ENCODE measurements around the gene PLEKHB2. TPM values are rescaled to one million over a fixed set of nuclear protein-coding genes. Genes with fewer than 3 reads are reported as not detected.

The PLEKHB2 gene
- total and polyA plus RNA-seq, 2 of the 8 experiments (the other 6 are each of a cell fraction or from before 2014, with no cell fraction given): 42.4 to 54.8 TPM

DNA sequence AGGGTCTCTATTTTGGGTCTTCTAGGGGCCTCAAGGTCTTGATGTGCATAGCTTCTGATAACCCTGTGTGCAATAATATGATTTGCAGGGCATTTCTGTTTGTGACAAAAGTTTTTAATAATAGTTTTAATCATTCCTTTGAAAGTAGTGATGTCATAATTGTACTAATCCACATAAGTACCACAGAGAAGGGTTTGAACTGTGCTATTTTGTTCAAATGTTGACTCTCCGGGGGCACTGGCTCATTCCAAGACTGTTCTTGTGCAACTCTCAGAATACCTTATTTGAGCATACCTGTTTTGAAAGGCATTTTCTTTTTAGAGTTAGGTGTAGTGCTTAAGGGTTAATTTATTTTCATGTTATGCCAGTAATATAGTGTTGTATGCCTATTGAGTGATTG, 41.6 kb downstream of the PLEKHB2 start:
- POLR2A ChIA-PET (ENCODE audit: partially characterized antibody): interaction anchor here (0.6 kb wide), 1 partner anchor 57 kb away, joined by 4 read pairs; no protein-coding TSS in a partner anchor
- Histone ChIP-seq H2BK120ac (replicated peaks; ENCODE audit: low read depth, low read length) (no peak overlapping the region), H4K5ac (ENCODE audit: insufficient read length, low read depth, low read length) (no peak overlapping the region), H3K27me3 (replicated peaks in 1 of 4; ENCODE audit: control insufficient read depth in 3 of 4, extremely low read depth in 1 of 4, insufficient read depth in 3 of 4, low read length in 3 of 4) (no peaks in the 10 kb centered on the region), H2BK20ac (ENCODE audit: low read length) (no peak overlapping the region), H3K23me2 (ENCODE audit: low read depth, low read length) (no peaks in the 10 kb centered on the region), H3K79me1 (ENCODE audit: low read depth, low read length) (peaks cover 2% of the 10 kb centered on the region; the same call in 1 of the 2 replicates), H4K91ac (replicated peaks; ENCODE audit: insufficient read length, low read length) (no peak overlapping the region), H3K18ac (ENCODE audit: extremely low read depth, low read length) (no peak overlapping the region), H3K14ac (ENCODE audit: insufficient read length) (no peak overlapping the region), H3K23ac (ENCODE audit: insufficient read length) (no peak overlapping the region), H2BK12ac (ENCODE audit: low read depth, low read length) (no peak overlapping the region), H4K8ac (ENCODE audit: extremely low read depth, insufficient read depth, low read length) (no peak overlapping the region), H3K27ac (ENCODE audit: low read depth, low read length) (no peak overlapping the region), H3K36me3 (ENCODE audit: control insufficient read depth in 2 of 4, insufficient read depth in 4 of 4, low read length in 3 of 4) (peaks cover 6 to 26% (median 12%) of the 10 kb centered on the region in 4 experiments; a peak in 7 of 8 replicates), H3K4me2 (ENCODE audit: insufficient read depth in 1 of 2, low read depth in 2 of 2, low read length in 2 of 2) (no peak overlapping the region), H2AK5ac (ENCODE audit: low read depth, low read length) (no peak overlapping the region), H2AFZ (ENCODE audit: low read length) (no peak overlapping the region), H4K20me1 (replicated peaks in 1 of 2; ENCODE audit: control insufficient read depth in 1 of 2, insufficient read depth in 2 of 2, low read length in 2 of 2) (peaks cover 2 to 13% of the 10 kb centered on the region in 2 experiments), H3K9me3 (ENCODE audit: insufficient read depth in 2 of 2, low read depth in 1 of 2, low read length in 1 of 2) (no peaks in the 10 kb centered on the region), H2BK5ac (ENCODE audit: low read depth, low read length) (no peak overlapping the region), H3K56ac (replicated peaks; ENCODE audit: insufficient read length, low read depth, low read length) (no peak overlapping the region), H3K9ac (replicated peaks in 1 of 4; ENCODE audit: extremely low read depth in 1 of 4, low read depth in 3 of 4, low read length in 3 of 4) (no peak overlapping the region), H3K4ac (replicated peaks; ENCODE audit: insufficient read length, low read depth, low read length) (no peak overlapping the region), H2BK15ac (ENCODE audit: low read length) (no peak overlapping the region), H3K4me3 (ENCODE audit: extremely low read depth in 1 of 4, insufficient read depth in 2 of 4, low read depth in 3 of 4, low read length in 4 of 4) (no peak overlapping the region), H3K79me2 (ENCODE audit: control insufficient read depth in 1 of 2, insufficient read depth in 2 of 2, low read length in 2 of 2) (peaks cover 0 to 5% of the 10 kb centered on the region in 2 experiments; a peak in 1 of 4 replicates), H3K4me1 (replicated peaks in 1 of 4; ENCODE audit: control insufficient read depth in 3 of 4, insufficient read depth in 4 of 4, low read length in 3 of 4) (no peaks in the 10 kb centered on the region)
- WGBS, 2 experiments (ENCODE audit: extremely low coverage in 1 of 2, insufficient coverage in 1 of 2, insufficient read length in 1 of 2, insufficient replicate concordance in 2 of 2, low coverage in 1 of 2, low lambda C conversion rate in 2 of 2, missing lambda C conversion rate in 1 of 2): 88% methylated on average over 1 of the region's 1 CpG; no CpG with 5 or more reads in 1 of the 2 experiments
- no peak for FAIRE-seq
- DNase-seq (ENCODE audit: low read depth in 1 of 2, low spot score in 2 of 2): no peak
- CTCF ChIA-PET (ENCODE audit: partially characterized antibody): no interaction called here
- no peak for TF ChIP-seq CTBP2 (IDR thresholded peaks at IDR 0.05; ENCODE audit: borderline replicate concordance, insufficient read depth, insufficient read length, low read length)
- TF ChIP-seq SP1 (IDR thresholded peaks at IDR 0.05; ENCODE audit: low read depth, low read length): no peak
- TF ChIP-seq CHD1 (IDR thresholded peaks at IDR 0.05; ENCODE audit: low read depth, low read length): no peak
- TF ChIP-seq CHD2 (IDR thresholded peaks at IDR 0.05; ENCODE audit: low read length): no peak
- no peak for TF ChIP-seq FOSL1 (IDR thresholded peaks at IDR 0.05; ENCODE audit: insufficient read depth, low read depth, low read length)
- TF ChIP-seq TAF7 (optimal IDR thresholded peaks at IDR 0.05; ENCODE audit: borderline replicate concordance, low read depth, low read length): no peak
- no peak for TF ChIP-seq EGR1 (IDR thresholded peaks at IDR 0.05; ENCODE audit: borderline replicate concordance, low read depth, low read length)
- TF ChIP-seq TBP (IDR thresholded peaks at IDR 0.05; ENCODE audit: low read depth, low read length): no peak
- TF ChIP-seq, protein P1, sequence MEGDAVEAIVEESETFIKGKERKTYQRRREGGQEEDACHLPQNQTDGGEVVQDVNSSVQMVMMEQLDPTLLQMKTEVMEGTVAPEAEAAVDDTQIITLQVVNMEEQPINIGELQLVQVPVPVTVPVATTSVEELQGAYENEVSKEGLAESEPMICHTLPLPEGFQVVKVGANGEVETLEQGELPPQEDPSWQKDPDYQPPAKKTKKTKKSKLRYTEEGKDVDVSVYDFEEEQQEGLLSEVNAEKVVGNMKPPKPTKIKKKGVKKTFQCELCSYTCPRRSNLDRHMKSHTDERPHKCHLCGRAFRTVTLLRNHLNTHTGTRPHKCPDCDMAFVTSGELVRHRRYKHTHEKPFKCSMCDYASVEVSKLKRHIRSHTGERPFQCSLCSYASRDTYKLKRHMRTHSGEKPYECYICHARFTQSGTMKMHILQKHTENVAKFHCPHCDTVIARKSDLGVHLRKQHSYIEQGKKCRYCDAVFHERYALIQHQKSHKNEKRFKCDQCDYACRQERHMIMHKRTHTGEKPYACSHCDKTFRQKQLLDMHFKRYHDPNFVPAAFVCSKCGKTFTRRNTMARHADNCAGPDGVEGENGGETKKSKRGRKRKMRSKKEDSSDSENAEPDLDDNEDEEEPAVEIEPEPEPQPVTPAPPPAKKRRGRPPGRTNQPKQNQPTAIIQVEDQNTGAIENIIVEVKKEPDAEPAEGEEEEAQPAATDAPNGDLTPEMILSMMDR (IDR thresholded peaks at IDR 0.05; ENCODE audit: control extremely low read depth in 1 of 3, insufficient read depth in 1 of 3, low read depth in 1 of 3, low read length in 3 of 3): no peak
- no peak for TF ChIP-seq ATF3 (IDR thresholded peaks at IDR 0.05; ENCODE audit: insufficient read depth, low read depth, low read length)
